Vagina (tissue), 2 donors: Measurements from ENCODE around the gene SOX1. TPM values are rescaled to one million over a fixed set of nuclear protein-coding genes. Genes with fewer than 3 reads are reported as not detected.

Experiments used
- DNase-seq, 2 donors: peaks; one replicate each; pipeline ENCODE4 v3.0.0-alpha.2; 2017; ENCODE audit errors: extremely low spot score in 2 of 2
- H3K27ac ChIP-seq: fragments of 200-600 bp; sonication (generic); one replicate; pipeline ENCODE4 v1.5.1; 2019
- H3K27me3 ChIP-seq: fragments of 200-600 bp; sonication (generic); one replicate; pipeline ENCODE4 v1.5.1; 2019
- H3K36me3 ChIP-seq, 2 donors: fragments of 200-600 bp; sonication (generic); one replicate each; pipeline ENCODE4 v1.5.1; 2017 to 2019
- H3K4me1 ChIP-seq: fragments of 200-600 bp; sonication (generic); one replicate; pipeline ENCODE4 v1.5.1; 2019
- H3K4me3 ChIP-seq, 2 donors: fragments of 200-600 bp; sonication (generic); 1 replicate in 1 of 2; 2 replicates in 1 of 2; pipeline ENCODE4 v1.5.1; 2016 to 2019
- H3K9me3 ChIP-seq: fragments of 200-600 bp; sonication (generic); one replicate; pipeline ENCODE4 v1.5.1; 2019
- POLR2A ChIP-seq, 2 donors: fragments of 450-650 bp; IDR thresholded peaks; one replicate each; pipeline ENCODE4 v1.6.1; 2017; ENCODE audit warnings: antibody characterized with exemption in 2 of 2, mild to moderate bottlenecking in 2 of 2, moderate library complexity in 2 of 2
- POLR2AphosphoS5 ChIP-seq, 2 donors: sonication (generic); formaldehyde crosslinking; IDR thresholded peaks; one replicate each; pipeline ENCODE4 v1.9.0; 2017; ENCODE audit warnings: antibody characterized with exemption in 2 of 2, mild to moderate bottlenecking in 2 of 2, low read depth in 1 of 2; ENCODE audit not compliant: insufficient read depth in 1 of 2
- intact Hi-C: fragments of 100-400 bp; cut with DNase I; formaldehyde crosslinking; loops from one replicate; pipeline ENCODE4 v1.15.1; 2023
- total RNA-seq: library from RNA; depleted of rRNA; stranded (reverse); fragments of >200 nt; gene quantifications from one replicate; pipeline ENCODE4 v1.2.3, GENCODE V29; 2016
- TF ChIP-seq, protein P1 (sequence below), 3 experiments: fragments of 450-650 bp in 2 of 3; fragments of 200-600 bp in 1 of 3; sonication (generic) in 1 of 3; IDR thresholded peaks; one replicate each; pipeline ENCODE4 v1.5.1; 2017 to 2019; ENCODE audit warnings: antibody characterized with exemption in 3 of 3, mild to moderate bottlenecking in 2 of 3, moderate library complexity in 2 of 3

Gene SOX1
- total RNA-seq, 1 donor from 2014 or later: not detected

DNA sequence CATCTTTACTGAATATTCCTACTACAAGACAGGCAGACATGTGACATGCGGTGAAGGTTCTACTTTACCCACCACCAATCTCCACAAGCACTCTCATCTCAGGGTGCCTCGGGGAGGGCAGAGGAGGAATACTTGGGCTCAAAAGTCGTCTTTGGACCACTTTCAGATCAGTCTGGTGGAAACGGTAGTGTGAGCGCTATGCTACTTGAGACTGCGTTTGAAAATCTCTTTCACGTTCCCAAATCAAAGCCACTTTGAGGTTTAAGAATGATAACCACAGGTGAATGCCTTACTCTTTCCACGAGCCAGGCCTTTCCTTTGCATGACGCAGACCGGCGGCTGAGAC is 1.5 kb upstream of the SOX1 start:
- Histone ChIP-seq H3K27ac (no peak overlapping the region), H3K9me3 (no peaks in the 10 kb centered on the region), H3K27me3 (peaks cover 12% of the 10 kb centered on the region), H3K4me3 (no peak overlapping the region), H3K4me1 (peaks cover 12% of the 10 kb centered on the region), H3K36me3 (no peaks in the 10 kb centered on the region)
- intact Hi-C loops: no loop called here
- TF ChIP-seq POLR2AphosphoS5 (IDR thresholded peaks at IDR 0.05; ENCODE audit: insufficient read depth in 1 of 2, low read depth in 1 of 2) (no peak), POLR2A (IDR thresholded peaks at IDR 0.05) (no peak)
- TF ChIP-seq, protein P1, sequence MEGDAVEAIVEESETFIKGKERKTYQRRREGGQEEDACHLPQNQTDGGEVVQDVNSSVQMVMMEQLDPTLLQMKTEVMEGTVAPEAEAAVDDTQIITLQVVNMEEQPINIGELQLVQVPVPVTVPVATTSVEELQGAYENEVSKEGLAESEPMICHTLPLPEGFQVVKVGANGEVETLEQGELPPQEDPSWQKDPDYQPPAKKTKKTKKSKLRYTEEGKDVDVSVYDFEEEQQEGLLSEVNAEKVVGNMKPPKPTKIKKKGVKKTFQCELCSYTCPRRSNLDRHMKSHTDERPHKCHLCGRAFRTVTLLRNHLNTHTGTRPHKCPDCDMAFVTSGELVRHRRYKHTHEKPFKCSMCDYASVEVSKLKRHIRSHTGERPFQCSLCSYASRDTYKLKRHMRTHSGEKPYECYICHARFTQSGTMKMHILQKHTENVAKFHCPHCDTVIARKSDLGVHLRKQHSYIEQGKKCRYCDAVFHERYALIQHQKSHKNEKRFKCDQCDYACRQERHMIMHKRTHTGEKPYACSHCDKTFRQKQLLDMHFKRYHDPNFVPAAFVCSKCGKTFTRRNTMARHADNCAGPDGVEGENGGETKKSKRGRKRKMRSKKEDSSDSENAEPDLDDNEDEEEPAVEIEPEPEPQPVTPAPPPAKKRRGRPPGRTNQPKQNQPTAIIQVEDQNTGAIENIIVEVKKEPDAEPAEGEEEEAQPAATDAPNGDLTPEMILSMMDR (IDR thresholded peaks at IDR 0.05): no peak
- no peak for DNase-seq

DNA sequence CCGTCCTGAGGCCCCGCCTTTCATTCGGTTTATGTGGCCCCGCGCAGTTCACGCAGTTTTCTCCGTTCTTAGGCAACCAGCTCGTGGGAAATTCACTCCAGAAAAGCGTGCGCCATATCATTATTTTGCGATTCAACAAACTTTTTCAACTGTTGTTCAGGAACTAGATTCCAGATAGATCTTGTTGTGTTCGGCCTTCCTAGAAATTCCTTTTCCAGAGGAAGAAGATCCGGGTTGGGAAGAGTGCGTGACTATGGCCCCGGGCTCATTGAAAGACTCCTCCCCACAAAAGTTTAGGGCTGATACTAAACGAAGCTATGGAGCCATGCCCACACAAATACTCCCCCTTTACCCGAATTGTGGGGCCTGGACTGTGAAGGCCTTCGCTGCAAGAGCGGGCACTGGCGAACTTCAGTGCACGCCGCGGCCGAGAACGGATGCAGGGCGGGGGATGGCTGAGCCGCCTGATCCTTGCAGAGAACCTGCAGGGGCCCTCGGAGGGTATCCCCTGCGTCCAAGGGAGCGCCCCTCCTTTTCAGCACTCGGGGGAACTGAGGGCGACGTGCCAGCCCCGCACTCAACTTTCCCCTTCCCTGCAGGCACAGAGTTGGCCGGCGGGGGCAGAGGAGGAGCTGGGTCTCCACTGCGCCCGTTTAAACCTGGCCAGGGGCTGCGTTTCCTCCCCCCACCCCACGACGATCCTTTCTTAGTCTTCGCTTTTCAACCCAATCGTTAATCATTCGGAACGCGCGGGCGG is 904 bp upstream of the SOX1 start:
- no peak overlapping the region for H3K27ac ChIP-seq
- TF ChIP-seq POLR2AphosphoS5 (IDR thresholded peaks at IDR 0.05; ENCODE audit: insufficient read depth in 1 of 2, low read depth in 1 of 2): no peak
- TF ChIP-seq, protein P1 (IDR thresholded peaks at IDR 0.05): no peak
- TF ChIP-seq POLR2A (IDR thresholded peaks at IDR 0.05): no peak
- H3K9me3 ChIP-seq: no peaks in the 10 kb centered on the region
- DNase-seq: no peak
- peaks cover 14% of the 10 kb centered on the region for H3K27me3 ChIP-seq
- no peaks in the 10 kb centered on the region for H3K36me3 ChIP-seq
- H3K4me1 ChIP-seq: peaks cover 12% of the 10 kb centered on the region
- peak overlapping the region; percentile 21 to 34 for H3K4me3 ChIP-seq
- intact Hi-C loops: no loop called here

- TF ChIP-seq, protein P1 (IDR thresholded peaks at IDR 0.05): no peak
- TF ChIP-seq POLR2AphosphoS5 (IDR thresholded peaks at IDR 0.05; ENCODE audit: insufficient read depth in 1 of 2, low read depth in 1 of 2) (no peak), POLR2A (IDR thresholded peaks at IDR 0.05) (no peak)
- intact Hi-C loops: no loop called here
- peaks cover 12% of the 10 kb centered on the region for H3K4me1 ChIP-seq
- H3K36me3 ChIP-seq: no peaks in the 10 kb centered on the region
- H3K9me3 ChIP-seq: no peaks in the 10 kb centered on the region
- no peak overlapping the region for H3K27ac ChIP-seq
- peak overlapping the region; percentile 21 to 34 for H3K4me3 ChIP-seq
- no peak for DNase-seq
- peaks cover 19% of the 10 kb centered on the region for H3K27me3 ChIP-seq
Observed at GRCh38 chr13:112066624-112067004, 335 bp upstream of the SOX1 start.

GRCh38 chr13:112067871-112068539 is 1.1 kb downstream of the SOX1 start:
- H3K4me3 ChIP-seq: no peak overlapping the region
- intact Hi-C loops: no loop called here
- H3K27ac ChIP-seq: no peak overlapping the region
- no peak for TF ChIP-seq POLR2AphosphoS5 (IDR thresholded peaks at IDR 0.05; ENCODE audit: insufficient read depth in 1 of 2, low read depth in 1 of 2)
- TF ChIP-seq POLR2A (IDR thresholded peaks at IDR 0.05): no peak
- TF ChIP-seq, protein P1 (IDR thresholded peaks at IDR 0.05): no peak
- H3K36me3 ChIP-seq: no peaks in the 10 kb centered on the region
- DNase-seq: no peak
- peaks cover 30% of the 10 kb centered on the region for H3K27me3 ChIP-seq
- no peaks in the 10 kb centered on the region for H3K9me3 ChIP-seq
- peaks cover 22% of the 10 kb centered on the region for H3K4me1 ChIP-seq

GRCh38 chr13:112068540-112069060 is 1.7 kb downstream of the SOX1 start:
- peaks cover 28% of the 10 kb centered on the region for H3K4me1 ChIP-seq
- intact Hi-C loops: no loop called here
- H3K36me3 ChIP-seq: no peaks in the 10 kb centered on the region
- H3K27me3 ChIP-seq: peaks cover 31% of the 10 kb centered on the region
- H3K27ac ChIP-seq: no peak overlapping the region
- TF ChIP-seq POLR2AphosphoS5 (IDR thresholded peaks at IDR 0.05; ENCODE audit: insufficient read depth in 1 of 2, low read depth in 1 of 2) (no peak), POLR2A (IDR thresholded peaks at IDR 0.05) (no peak)
- TF ChIP-seq, protein P1 (IDR thresholded peaks at IDR 0.05): no peak
- no peaks in the 10 kb centered on the region for H3K9me3 ChIP-seq
- DNase-seq: no peak
- H3K4me3 ChIP-seq: no peak overlapping the region
